Measurements from ENCODE around the gene PTCHD1. TPM values are rescaled to one million over a fixed set of nuclear protein-coding genes. Genes with fewer than 3 reads are reported as not detected.

The PTCHD1 gene
- total and polyA plus RNA-seq, 9 of the 15 experiments (the other 6 are each of a cell fraction or from before 2014, with no cell fraction given) = not detected

DNA sequence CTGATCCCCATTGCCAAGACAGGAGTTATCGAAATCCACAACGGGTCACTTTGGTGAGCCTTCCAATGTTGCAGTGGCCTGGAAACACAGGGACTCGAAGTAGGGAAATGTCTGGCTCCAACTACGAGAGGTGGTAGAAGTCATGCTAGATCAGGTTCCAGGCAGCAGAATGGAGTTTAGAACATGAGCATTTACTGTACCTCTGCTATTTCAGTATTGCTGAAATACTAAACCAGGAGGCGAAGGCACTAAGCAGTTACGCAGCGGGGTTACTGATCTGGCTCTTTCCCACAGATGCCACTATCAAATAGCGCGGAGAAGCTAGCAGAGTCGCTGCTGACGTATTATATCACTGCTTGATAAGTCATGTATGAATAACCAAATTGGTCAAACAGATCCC, 56.3 kb downstream of the PTCHD1 start:
- no TSS peak for BruUV-seq (replicated peaks)
- Histone ChIP-seq H3K4me2 (ENCODE audit: insufficient read depth, low read length) (no peak overlapping the region), H3K27ac (ENCODE audit: extremely low read depth, low read depth, low read length) (no peak overlapping the region), H3K79me2 (ENCODE audit: control insufficient read depth, insufficient read depth, low read length) (no peaks in the 10 kb centered on the region), H3K4me1 (replicated peaks in 1 of 2; ENCODE audit: control insufficient read depth in 2 of 2, insufficient read depth in 2 of 2, low read length in 2 of 2) (no peaks in the 10 kb centered on the region), H3K4me3 (no peak overlapping the region), H3K9ac (ENCODE audit: insufficient read depth in 1 of 2, low read depth in 2 of 2, low read length in 2 of 2) (no peak overlapping the region), H3K9me1 (ENCODE audit: control insufficient read depth, insufficient read depth, low read length) (no peaks in the 10 kb centered on the region), H3K9me3 (replicated peaks; ENCODE audit: control insufficient read depth, insufficient read depth, low read depth, low read length) (no peaks in the 10 kb centered on the region), H2AFZ (ENCODE audit: low read depth, low read length) (no peak overlapping the region), H4K20me1 (replicated peaks; ENCODE audit: control insufficient read depth, insufficient read depth, low read length) (no peaks in the 10 kb centered on the region), H3K36me3 (ENCODE audit: control insufficient read depth, insufficient read depth, low read length) (no peaks in the 10 kb centered on the region), H3K27me3 (ENCODE audit: control insufficient read depth in 2 of 2, insufficient read depth in 2 of 2, low read length in 2 of 2) (no peaks in the 10 kb centered on the region)
- in situ Hi-C loops (cut with MboI) = no loop called here
- CTCF ChIA-PET (ENCODE audit: low intra/inter-chr PET ratio) = no interaction called here
- 0% methylated on average over 11 of the region's 11 CpGs for WGBS (ENCODE audit: insufficient coverage, low coverage, missing lambda C conversion rate)
- POLR2A ChIA-PET = interaction anchor here (0.6 kb wide), 1 partner anchor 11 kb away, joined by 3 read pairs; no protein-coding TSS in a partner anchor
- DNase-seq (ENCODE audit: extremely low read depth in 1 of 4, low spot score in 3 of 4) = no peak
- FAIRE-seq = no peak
- no peak for ATAC-seq
- intact Hi-C loops (cut with micrococcal nuclease) = no loop called here
- TF ChIP-seq, protein P1, sequence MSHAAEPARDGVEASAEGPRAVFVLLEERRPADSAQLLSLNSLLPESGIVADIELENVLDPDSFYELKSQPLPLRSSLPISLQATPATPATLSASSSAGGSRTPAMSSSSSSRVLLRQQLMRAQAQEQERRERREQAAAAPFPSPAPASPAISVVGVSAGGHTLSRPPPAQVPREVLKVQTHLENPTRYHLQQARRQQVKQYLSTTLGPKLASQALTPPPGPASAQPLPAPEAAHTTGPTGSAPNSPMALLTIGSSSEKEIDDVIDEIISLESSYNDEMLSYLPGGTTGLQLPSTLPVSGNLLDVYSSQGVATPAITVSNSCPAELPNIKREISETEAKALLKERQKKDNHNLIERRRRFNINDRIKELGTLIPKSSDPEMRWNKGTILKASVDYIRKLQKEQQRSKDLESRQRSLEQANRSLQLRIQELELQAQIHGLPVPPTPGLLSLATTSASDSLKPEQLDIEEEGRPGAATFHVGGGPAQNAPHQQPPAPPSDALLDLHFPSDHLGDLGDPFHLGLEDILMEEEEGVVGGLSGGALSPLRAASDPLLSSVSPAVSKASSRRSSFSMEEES (CRISPR knock-in tag; IDR thresholded peaks at IDR 0.05) = no peak
- TF ChIP-seq ZNF57 (CRISPR knock-in tag; IDR thresholded peaks at IDR 0.05) (no peak), SIN3A (IDR thresholded peaks at IDR 0.05; ENCODE audit: borderline replicate concordance in 2 of 2, control insufficient read depth in 1 of 2, low read depth in 2 of 2, low read length in 2 of 2) (no peak), TAF15 (IDR thresholded peaks at IDR 0.05; ENCODE audit: low read depth, low read length) (no peak), PYGO2 (tag; IDR thresholded peaks at IDR 0.05) (no peak), ZNF668 (CRISPR knock-in tag; IDR thresholded peaks at IDR 0.05) (no peak), ZNF589 (CRISPR knock-in tag; IDR thresholded peaks at IDR 0.05; ENCODE audit: low read depth) (no peak), GTF2A2 (tag; IDR thresholded peaks at IDR 0.05) (no peak), ATF7 (IDR thresholded peaks at IDR 0.05) (no peak), ZBTB7A (IDR thresholded peaks at IDR 0.05; ENCODE audit: borderline replicate concordance, control insufficient read depth, low read depth, low read length) (no peak), ZNF175 (CRISPR knock-in tag; IDR thresholded peaks at IDR 0.05; ENCODE audit: low read depth) (no peak)
- TF ChIP-seq, protein P2, sequence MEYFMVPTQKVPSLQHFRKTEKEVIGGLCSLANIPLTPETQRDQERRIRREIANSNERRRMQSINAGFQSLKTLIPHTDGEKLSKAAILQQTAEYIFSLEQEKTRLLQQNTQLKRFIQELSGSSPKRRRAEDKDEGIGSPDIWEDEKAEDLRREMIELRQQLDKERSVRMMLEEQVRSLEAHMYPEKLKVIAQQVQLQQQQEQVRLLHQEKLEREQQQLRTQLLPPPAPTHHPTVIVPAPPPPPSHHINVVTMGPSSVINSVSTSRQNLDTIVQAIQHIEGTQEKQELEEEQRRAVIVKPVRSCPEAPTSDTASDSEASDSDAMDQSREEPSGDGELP (CRISPR knock-in tag; IDR thresholded peaks at IDR 0.05; ENCODE audit: borderline replicate concordance) = no peak

Measured in K562 (cell line).